GM06990 (cell line): Measurements from ENCODE around the gene PTPRM.
"Not testable (repeated sequence)": the region's sequence is repeated elsewhere in the genome, so short reads cannot be mapped to it uniquely, and the experiment has no call there.

ENCODE experiments used
- DNase-seq: peaks from one replicate; pipeline ENCODE4 v3.0.0-alpha.2; 2011; ENCODE audit not compliant: insufficient read length; ENCODE audit errors: extremely low read depth
- H3K27me3 ChIP-seq: replicated peaks from 2 replicates; pipeline ENCODE4 v1.6.0; 2011; ENCODE audit warnings: low read length; ENCODE audit not compliant: control insufficient read depth, insufficient read depth
- H3K36me3 ChIP-seq: 2 replicates; pipeline ENCODE4 v1.5.1; 2011; ENCODE audit warnings: low read length; ENCODE audit not compliant: control insufficient read depth, insufficient read depth
- H3K4me3 ChIP-seq: replicated peaks from 2 replicates; pipeline ENCODE4 v1.5.1; 2011; ENCODE audit warnings: low read depth, mild to moderate bottlenecking, control low read depth, low read length
- TF ChIP-seq, protein P1 (sequence below): IDR thresholded peaks from 2 replicates; pipeline ENCODE4 v1.5.1; 2011; ENCODE audit warnings: low read length, control low read depth, mild to moderate bottlenecking, inconsistent platforms; ENCODE audit not compliant: insufficient read depth, poor library complexity, severe bottlenecking

The PTPRM gene

DNA sequence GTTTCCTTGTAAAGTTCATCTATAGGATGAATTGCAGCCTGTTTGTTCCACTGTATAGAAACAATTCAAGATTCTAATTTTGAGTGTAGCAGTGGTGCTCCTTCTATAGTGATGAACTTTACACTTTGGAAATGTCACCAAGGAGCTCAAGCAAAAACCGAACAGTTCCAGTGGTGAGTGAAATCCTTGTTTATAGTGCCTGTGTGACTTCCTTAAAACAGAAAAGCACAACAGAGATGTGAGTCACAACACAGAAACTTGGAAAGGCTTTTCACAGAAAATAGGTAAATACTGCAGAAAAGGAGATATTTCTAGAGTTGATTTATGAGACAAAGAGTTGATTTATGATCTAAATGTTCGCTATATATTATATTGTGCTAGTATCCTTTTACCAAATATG, 482.0 kb downstream of the PTPRM start:
- no peak for DNase-seq
- H3K36me3 ChIP-seq: no peaks in the 10 kb centered on the region
- TF ChIP-seq, protein P1, sequence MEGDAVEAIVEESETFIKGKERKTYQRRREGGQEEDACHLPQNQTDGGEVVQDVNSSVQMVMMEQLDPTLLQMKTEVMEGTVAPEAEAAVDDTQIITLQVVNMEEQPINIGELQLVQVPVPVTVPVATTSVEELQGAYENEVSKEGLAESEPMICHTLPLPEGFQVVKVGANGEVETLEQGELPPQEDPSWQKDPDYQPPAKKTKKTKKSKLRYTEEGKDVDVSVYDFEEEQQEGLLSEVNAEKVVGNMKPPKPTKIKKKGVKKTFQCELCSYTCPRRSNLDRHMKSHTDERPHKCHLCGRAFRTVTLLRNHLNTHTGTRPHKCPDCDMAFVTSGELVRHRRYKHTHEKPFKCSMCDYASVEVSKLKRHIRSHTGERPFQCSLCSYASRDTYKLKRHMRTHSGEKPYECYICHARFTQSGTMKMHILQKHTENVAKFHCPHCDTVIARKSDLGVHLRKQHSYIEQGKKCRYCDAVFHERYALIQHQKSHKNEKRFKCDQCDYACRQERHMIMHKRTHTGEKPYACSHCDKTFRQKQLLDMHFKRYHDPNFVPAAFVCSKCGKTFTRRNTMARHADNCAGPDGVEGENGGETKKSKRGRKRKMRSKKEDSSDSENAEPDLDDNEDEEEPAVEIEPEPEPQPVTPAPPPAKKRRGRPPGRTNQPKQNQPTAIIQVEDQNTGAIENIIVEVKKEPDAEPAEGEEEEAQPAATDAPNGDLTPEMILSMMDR: no peak
- H3K27me3 ChIP-seq: no peaks in the 10 kb centered on the region
- no peak overlapping the region for H3K4me3 ChIP-seq

DNA sequence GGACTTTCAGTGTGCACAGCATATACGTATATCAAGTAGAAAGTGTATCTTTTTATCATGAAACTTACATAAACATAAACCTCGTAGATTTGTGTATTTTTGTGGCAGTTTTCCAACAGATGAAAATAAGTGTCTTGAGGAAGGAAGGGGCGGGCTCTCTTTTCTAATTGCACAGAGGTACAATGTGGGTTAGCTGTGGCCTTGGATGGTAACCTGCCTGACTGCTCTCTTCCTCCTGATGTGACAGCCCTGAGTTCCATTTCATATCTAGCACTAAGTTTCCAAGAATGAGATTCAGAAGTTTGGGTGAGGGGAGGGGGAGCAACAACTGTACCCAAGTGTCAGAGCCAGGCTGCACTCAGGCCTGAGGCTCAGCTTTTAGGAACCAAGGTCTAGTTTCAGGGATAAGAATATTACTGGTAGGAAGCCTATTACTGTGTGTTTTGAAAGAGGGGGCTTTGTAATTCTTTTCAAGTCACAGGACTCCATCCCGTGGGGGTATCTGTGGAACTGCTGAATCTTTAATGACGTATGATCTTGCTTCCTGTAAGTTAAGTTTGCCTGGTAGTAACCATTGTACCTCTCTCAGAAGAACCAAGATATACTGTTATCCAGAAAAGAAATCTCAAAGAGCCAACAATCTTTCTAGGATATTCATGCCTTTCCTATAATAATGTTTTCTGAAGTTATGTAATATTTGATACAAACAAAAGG, 483.7 kb downstream of the PTPRM start:
- Histone ChIP-seq H3K27me3 (no peaks in the 10 kb centered on the region), H3K36me3 (no peaks in the 10 kb centered on the region), H3K4me3 (no peak overlapping the region)
- TF ChIP-seq, protein P1: no peak
- no peak for DNase-seq

DNA sequence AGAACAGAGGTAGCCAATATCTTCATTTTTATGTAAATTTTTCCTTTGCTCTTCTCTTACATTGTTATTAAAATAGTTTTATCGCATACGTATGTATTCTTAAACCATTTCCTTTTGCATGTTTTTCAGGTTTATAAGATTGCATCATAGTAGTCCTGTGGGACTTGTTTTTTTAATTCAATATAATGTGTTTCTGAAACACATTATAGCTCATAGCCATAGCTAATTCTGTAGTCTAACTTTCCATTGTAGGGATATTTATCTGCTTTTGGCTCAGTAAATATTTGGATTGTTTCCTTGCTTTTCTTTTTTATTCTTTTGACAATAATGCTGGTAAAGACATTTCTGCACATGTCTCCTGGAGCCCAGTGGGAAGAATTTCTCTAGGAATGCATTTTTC, 484.3 kb downstream of the PTPRM start:
- Histone ChIP-seq H3K27me3 (no peaks in the 10 kb centered on the region), H3K4me3 (no peak overlapping the region), H3K36me3 (no peaks in the 10 kb centered on the region)
- TF ChIP-seq, protein P1: no peak
- no peak for DNase-seq

DNA sequence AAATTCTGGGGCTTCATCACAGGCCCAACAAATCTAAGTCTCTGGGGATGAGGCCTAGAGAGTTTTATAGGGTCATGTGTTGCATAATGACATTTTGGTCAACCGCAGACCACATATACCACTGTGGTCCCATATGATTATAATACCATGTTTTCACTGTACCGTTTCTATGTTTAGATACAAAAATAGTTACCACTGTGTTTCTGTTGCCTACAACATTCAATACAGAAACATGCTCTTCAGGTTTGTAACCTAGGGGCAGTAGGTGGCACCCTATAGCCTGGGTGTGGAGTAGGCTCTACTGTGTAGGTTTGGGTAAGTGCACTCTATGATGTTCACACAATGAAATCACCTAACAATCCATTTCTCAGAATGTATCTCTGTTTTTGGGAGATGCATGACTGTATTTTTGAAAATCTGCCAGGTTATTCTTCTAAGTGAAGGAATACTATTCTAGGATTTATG, 485.2 kb downstream of the PTPRM start:
- no peak overlapping the region for H3K4me3 ChIP-seq
- no peak for DNase-seq
- no peaks in the 10 kb centered on the region for H3K27me3 ChIP-seq
- no peaks in the 10 kb centered on the region for H3K36me3 ChIP-seq
- TF ChIP-seq, protein P1: peak; percentile 12

DNA sequence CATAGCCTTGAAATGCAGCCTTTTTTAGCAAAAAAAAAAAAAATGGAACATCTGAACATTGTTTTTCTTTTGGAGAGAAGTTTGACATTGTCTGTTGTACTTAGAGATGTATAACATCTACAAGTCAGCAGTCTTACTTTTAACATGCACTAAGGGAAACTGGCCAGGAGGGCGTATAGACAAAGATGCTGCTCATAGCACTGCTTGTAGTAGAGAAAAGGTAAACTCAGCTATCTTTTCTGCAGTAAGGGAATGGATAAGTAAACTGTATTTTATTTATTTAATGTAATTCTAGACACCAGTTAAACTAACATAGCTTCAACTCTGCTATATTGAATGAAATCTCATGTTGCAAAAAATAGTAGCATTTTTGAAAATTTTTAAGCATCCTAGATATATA, 489.6 kb downstream of the PTPRM start:
- TF ChIP-seq, protein P1: no peak
- Histone ChIP-seq H3K4me3 (no peak overlapping the region), H3K27me3 (no peaks in the 10 kb centered on the region), H3K36me3 (no peaks in the 10 kb centered on the region)
- no peak for DNase-seq

DNA sequence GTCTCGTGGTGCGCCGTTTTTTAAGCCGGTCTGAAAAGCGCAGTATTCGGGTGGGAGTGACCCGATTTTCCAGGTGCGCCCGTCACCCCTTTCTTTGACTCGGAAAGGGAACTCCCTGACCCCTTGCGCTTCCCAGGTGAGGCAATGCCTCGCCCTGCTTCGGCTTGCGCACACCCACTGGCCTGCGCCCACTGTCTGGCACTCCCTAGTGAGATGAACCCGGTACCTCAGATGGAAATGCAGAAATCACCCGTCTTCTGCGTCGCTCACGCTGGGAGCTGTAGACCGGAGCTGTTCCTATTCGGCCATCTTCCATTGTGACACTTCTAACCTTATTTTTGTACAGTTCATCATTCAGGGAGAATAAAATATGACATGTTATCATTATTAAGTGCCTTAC, 496.0 kb downstream of the PTPRM start:
- H3K36me3 ChIP-seq, H3K4me3 ChIP-seq, H3K27me3 ChIP-seq, DNase-seq: not testable (repeated sequence)
